GM23338 (cell line): Measurements from ENCODE around the gene AUH. TPM values are rescaled to one million over a fixed set of nuclear protein-coding genes. Genes with fewer than 3 reads are reported as not detected.
A peak's percentile ranks its signal among the peaks of the same experiment; 100 is the strongest.

Experiments
- ATAC-seq: fragments of 200-7000 bp; cut with Tn5 transposase; 3 replicates; pipeline ENCODE4 v1.9.1; 2020
- DNase-seq: peaks from one replicate; pipeline ENCODE4 v3.0.0-alpha.2; 2015; ENCODE audit warnings: low spot score
- H2AFZ ChIP-seq: fragments of 200-600 bp; sonication (generic); 2 replicates; pipeline ENCODE4 v1.8.0; 2016; ENCODE audit warnings: antibody characterized with exemption, mild to moderate bottlenecking, moderate library complexity
- H3F3A ChIP-seq: fragments of 200-600 bp; sonication (generic); replicated peaks from 2 replicates; pipeline ENCODE4 v1.8.0; 2017; ENCODE audit warnings: antibody characterized with exemption, mixed run types, low read depth
- H3K27ac ChIP-seq: fragments of 200-600 bp; sonication (generic); 2 replicates; pipeline ENCODE4 v1.6.1; 2016; ENCODE audit warnings: low read depth
- H3K27me3 ChIP-seq: fragments of 200-600 bp; sonication (generic); 2 replicates; pipeline ENCODE4 v1.8.0; 2016; ENCODE audit warnings: mild to moderate bottlenecking, mixed run types, moderate library complexity; ENCODE audit not compliant: insufficient read depth
- H3K36me3 ChIP-seq: fragments of 200-600 bp; sonication (generic); 2 replicates; pipeline ENCODE4 v1.8.0; 2016; ENCODE audit warnings: mild to moderate bottlenecking; ENCODE audit not compliant: insufficient read depth
- H3K4me1 ChIP-seq: fragments of 200-600 bp; sonication (generic); 2 replicates; pipeline ENCODE4 v1.8.0; 2016; ENCODE audit warnings: mild to moderate bottlenecking, moderate library complexity; ENCODE audit not compliant: insufficient read depth
- H3K4me2 ChIP-seq: fragments of 200-600 bp; sonication (generic); 2 replicates; pipeline ENCODE4 v1.7.1; 2017; ENCODE audit warnings: mixed run types
- H3K4me3 ChIP-seq: fragments of 200-600 bp; sonication (generic); 2 replicates; pipeline ENCODE4 v1.6.1; 2016; ENCODE audit warnings: mixed run types
- H3K79me2 ChIP-seq: fragments of 200-600 bp; sonication (generic); replicated peaks from 2 replicates; pipeline ENCODE4 v1.8.0; 2017; ENCODE audit warnings: mild to moderate bottlenecking; ENCODE audit not compliant: insufficient read depth
- H3K9me2 ChIP-seq: fragments of 200-600 bp; sonication (generic); 2 replicates; pipeline ENCODE4 v1.8.0; 2017; ENCODE audit not compliant: insufficient read depth
- H4K20me1 ChIP-seq: fragments of 200-600 bp; sonication (generic); replicated peaks from 2 replicates; pipeline ENCODE4 v1.8.0; 2017; ENCODE audit warnings: mild to moderate bottlenecking; ENCODE audit not compliant: insufficient read depth
- H3K27ac Mint-ChIP-seq: 2 replicates; pipeline ENCODE4 v1.8.0; 2020; ENCODE audit warnings: inconsistent platforms, mild to moderate bottlenecking, moderate library complexity, mixed read lengths
- H3K27me3 Mint-ChIP-seq: 3 replicates; pipeline ENCODE4 v1.8.0; 2022; ENCODE audit warnings: low read depth, mild to moderate bottlenecking, moderate library complexity, mixed read lengths, inconsistent platforms; ENCODE audit not compliant: insufficient read depth, poor library complexity
- H3K36me3 Mint-ChIP-seq: 3 replicates; pipeline ENCODE4 v1.8.0; 2021; ENCODE audit warnings: low read depth, mild to moderate bottlenecking, inconsistent platforms, moderate library complexity, mixed read lengths
- H3K4me1 Mint-ChIP-seq: 3 replicates; pipeline ENCODE4 v1.8.0; 2020; ENCODE audit warnings: mild to moderate bottlenecking, inconsistent platforms, mixed read lengths
- H3K4me3 Mint-ChIP-seq: 3 replicates; pipeline ENCODE4 v1.8.0; 2021; ENCODE audit warnings: moderate library complexity, mild to moderate bottlenecking, inconsistent platforms, mixed read lengths
- H3K9me3 Mint-ChIP-seq: 3 replicates; pipeline ENCODE4 v1.8.0; 2020; ENCODE audit warnings: moderate library complexity, mild to moderate bottlenecking, inconsistent platforms, mixed read lengths
- CREB1 ChIP-seq: fragments of 250-450 bp; sonication (Bioruptor Pico); IDR thresholded peaks from 2 replicates; pipeline ENCODE4 v1.5.0; 2020; ENCODE audit warnings: low read depth, mild to moderate bottlenecking, moderate library complexity
- ETS1 ChIP-seq: IDR thresholded peaks from 2 replicates; pipeline ENCODE4 v1.6.1; 2016; ENCODE audit warnings: antibody characterized with exemption
- EZH2 ChIP-seq: fragments of 200-600 bp; sonication (generic); IDR thresholded peaks from one replicate; pipeline ENCODE4 v1.8.0; 2017; ENCODE audit warnings: antibody characterized with exemption, mild to moderate bottlenecking, low read depth; ENCODE audit not compliant: unreplicated experiment
- JUNB ChIP-seq: IDR thresholded peaks from one replicate; pipeline ENCODE4 v1.6.1; 2016; ENCODE audit warnings: antibody characterized with exemption; ENCODE audit not compliant: unreplicated experiment
- NANOG ChIP-seq: IDR thresholded peaks from 2 replicates; pipeline ENCODE4 v1.6.1; 2016; ENCODE audit warnings: antibody characterized with exemption, borderline replicate concordance
- POLR2AphosphoS5 ChIP-seq: IDR thresholded peaks from 2 replicates; pipeline ENCODE4 v1.6.1; 2016; ENCODE audit warnings: antibody characterized with exemption, low read depth
- STAT1 ChIP-seq: IDR thresholded peaks from one replicate; pipeline ENCODE4 v1.6.1; 2016; ENCODE audit warnings: antibody characterized with exemption; ENCODE audit not compliant: unreplicated experiment
- ZNF114 ChIP-seq: fragments of 250-450 bp; sonication (Bioruptor Pico); IDR thresholded peaks from 2 replicates; pipeline ENCODE4 v1.5.0; 2020; ENCODE audit warnings: mild to moderate bottlenecking, moderate library complexity
- ZNF331 ChIP-seq: fragments of 250-450 bp; sonication (Bioruptor Pico); IDR thresholded peaks from 2 replicates; pipeline ENCODE4 v1.5.0; 2020; ENCODE audit warnings: low read depth, mild to moderate bottlenecking, moderate library complexity
- polyA plus RNA-seq: library from polyadenylated mRNA; unstranded; fragments of >200 nt; fragmentation: Nextera tagmentation; extraction: Ambion mirVana; gene quantifications from 2 replicates; pipeline ENCODE4 v1.2.1, GENCODE V29; 2016
- total RNA-seq: library from RNA; depleted of rRNA; stranded (reverse); fragments of >200 nt; shearing (Covaris generic); gene quantifications from 2 replicates; pipeline ENCODE4 v1.2.3, GENCODE V29; 2014
- TF ChIP-seq, protein P1 (sequence below): fragments of 250-450 bp; sonication (Bioruptor Pico); IDR thresholded peaks from 2 replicates; pipeline ENCODE4 v1.5.0; 2020; ENCODE audit warnings: mild to moderate bottlenecking, moderate library complexity
- TF ChIP-seq, protein P2 (sequence below), 2 experiments: fragments of 200-600 bp in 1 of 2; sonication (generic) in 1 of 2; conservative IDR thresholded peaks; 2 replicates each; pipeline versions ENCODE4 v1.5.1 to v1.6.1; 2016 to 2017; ENCODE audit warnings: antibody characterized with exemption in 2 of 2, low read depth in 2 of 2, mild to moderate bottlenecking in 2 of 2, moderate library complexity in 1 of 2

Gene AUH
- total and polyA plus RNA-seq, 2 experiments from 2014 or later = 28.8 to 34.2 TPM

- TF ChIP-seq NANOG (no peak), STAT1 (no peak)
Measured at GRCh38 chr9:91282292-91282691, 79.4 kb downstream of the AUH start (continued).

DNA sequence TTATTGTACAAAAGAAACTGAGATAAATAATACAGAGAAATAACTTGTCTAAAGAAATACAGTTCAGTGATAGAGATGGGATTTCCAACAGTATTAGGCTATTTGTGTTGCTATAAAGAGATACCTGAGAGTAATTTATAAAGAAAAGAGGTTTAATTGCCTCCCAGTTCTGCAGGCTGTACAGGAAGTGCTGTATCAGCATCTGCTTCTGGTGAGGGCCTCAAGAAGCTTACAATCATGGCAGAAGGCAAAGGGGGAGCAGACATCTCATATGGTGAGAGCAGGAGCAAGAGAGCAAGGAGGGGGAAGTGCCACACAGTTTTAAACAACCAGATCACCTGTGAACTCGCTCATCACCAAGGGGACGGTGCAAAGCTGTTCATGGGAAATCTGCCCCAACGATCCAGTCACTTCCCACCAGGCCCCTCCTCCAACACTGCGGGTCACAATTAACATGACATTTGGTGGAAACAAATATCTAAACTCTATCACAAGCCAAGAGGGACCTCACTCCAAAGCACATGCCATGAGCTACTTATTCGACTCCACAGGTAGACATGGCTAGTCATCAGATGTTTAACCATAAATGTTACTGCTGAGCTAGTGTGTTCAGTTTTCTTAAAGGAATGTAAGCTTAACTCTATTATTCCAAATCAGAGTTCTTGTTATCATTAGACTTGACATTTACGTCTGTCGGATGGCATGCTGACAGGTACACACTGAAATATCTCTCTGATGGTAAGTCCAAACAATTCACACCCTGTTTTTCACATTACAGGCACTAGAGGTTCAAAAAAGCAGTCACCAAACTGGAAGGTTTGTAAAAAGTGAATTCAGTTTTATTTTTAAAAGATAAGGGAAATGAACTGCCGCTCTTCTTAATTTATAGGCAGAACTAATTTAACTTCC is 82.2 kb downstream of the AUH start:
- H3K9me3 Mint-ChIP-seq = no peaks in the 10 kb centered on the region; the same call in 2 of the 3 replicates
- TF ChIP-seq EZH2 = no peak
- TF ChIP-seq ZNF331 (CRISPR knock-in tag) = no peak
- TF ChIP-seq, protein P1, sequence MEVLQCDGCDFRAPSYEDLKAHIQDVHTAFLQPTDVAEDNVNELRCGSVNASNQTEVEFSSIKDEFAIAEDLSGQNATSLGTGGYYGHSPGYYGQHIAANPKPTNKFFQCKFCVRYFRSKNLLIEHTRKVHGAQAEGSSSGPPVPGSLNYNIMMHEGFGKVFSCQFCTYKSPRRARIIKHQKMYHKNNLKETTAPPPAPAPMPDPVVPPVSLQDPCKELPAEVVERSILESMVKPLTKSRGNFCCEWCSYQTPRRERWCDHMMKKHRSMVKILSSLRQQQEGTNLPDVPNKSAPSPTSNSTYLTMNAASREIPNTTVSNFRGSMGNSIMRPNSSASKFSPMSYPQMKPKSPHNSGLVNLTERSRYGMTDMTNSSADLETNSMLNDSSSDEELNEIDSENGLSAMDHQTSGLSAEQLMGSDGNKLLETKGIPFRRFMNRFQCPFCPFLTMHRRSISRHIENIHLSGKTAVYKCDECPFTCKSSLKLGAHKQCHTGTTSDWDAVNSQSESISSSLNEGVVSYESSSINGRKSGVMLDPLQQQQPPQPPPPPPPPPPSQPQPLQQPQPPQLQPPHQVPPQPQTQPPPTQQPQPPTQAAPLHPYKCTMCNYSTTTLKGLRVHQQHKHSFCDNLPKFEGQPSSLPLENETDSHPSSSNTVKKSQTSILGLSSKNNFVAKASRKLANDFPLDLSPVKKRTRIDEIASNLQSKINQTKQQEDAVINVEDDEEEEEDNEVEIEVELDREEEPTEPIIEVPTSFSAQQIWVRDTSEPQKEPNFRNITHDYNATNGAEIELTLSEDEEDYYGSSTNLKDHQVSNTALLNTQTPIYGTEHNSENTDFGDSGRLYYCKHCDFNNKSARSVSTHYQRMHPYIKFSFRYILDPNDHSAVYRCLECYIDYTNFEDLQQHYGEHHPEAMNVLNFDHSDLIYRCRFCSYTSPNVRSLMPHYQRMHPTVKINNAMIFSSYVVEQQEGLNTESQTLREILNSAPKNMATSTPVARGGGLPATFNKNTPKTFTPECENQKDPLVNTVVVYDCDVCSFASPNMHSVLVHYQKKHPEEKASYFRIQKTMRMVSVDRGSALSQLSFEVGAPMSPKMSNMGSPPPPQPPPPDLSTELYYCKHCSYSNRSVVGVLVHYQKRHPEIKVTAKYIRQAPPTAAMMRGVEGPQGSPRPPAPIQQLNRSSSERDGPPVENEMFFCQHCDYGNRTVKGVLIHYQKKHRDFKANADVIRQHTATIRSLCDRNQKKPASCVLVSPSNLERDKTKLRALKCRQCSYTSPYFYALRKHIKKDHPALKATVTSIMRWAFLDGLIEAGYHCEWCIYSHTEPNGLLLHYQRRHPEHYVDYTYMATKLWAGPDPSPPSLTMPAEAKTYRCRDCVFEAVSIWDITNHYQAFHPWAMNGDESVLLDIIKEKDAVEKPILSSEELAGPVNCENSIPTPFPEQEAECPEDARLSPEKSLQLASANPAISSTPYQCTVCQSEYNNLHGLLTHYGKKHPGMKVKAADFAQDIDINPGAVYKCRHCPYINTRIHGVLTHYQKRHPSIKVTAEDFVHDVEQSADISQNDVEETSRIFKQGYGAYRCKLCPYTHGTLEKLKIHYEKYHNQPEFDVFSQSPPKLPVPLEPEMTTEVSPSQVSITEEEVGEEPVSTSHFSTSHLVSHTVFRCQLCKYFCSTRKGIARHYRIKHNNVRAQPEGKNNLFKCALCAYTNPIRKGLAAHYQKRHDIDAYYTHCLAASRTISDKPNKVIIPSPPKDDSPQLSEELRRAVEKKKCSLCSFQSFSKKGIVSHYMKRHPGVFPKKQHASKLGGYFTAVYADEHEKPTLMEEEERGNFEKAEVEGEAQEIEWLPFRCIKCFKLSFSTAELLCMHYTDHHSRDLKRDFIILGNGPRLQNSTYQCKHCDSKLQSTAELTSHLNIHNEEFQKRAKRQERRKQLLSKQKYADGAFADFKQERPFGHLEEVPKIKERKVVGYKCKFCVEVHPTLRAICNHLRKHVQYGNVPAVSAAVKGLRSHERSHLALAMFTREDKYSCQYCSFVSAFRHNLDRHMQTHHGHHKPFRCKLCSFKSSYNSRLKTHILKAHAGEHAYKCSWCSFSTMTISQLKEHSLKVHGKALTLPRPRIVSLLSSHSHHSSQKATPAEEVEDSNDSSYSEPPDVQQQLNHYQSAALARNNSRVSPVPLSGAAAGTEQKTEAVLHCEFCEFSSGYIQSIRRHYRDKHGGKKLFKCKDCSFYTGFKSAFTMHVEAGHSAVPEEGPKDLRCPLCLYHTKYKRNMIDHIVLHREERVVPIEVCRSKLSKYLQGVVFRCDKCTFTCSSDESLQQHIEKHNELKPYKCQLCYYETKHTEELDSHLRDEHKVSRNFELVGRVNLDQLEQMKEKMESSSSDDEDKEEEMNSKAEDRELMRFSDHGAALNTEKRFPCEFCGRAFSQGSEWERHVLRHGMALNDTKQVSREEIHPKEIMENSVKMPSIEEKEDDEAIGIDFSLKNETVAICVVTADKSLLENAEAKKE = no peak
- TF ChIP-seq STAT1 = no peak
- no peak for TF ChIP-seq CREB1 (CRISPR knock-in tag)
- TF ChIP-seq ZNF114 (CRISPR knock-in tag) = no peak
- TF ChIP-seq, protein P2, sequence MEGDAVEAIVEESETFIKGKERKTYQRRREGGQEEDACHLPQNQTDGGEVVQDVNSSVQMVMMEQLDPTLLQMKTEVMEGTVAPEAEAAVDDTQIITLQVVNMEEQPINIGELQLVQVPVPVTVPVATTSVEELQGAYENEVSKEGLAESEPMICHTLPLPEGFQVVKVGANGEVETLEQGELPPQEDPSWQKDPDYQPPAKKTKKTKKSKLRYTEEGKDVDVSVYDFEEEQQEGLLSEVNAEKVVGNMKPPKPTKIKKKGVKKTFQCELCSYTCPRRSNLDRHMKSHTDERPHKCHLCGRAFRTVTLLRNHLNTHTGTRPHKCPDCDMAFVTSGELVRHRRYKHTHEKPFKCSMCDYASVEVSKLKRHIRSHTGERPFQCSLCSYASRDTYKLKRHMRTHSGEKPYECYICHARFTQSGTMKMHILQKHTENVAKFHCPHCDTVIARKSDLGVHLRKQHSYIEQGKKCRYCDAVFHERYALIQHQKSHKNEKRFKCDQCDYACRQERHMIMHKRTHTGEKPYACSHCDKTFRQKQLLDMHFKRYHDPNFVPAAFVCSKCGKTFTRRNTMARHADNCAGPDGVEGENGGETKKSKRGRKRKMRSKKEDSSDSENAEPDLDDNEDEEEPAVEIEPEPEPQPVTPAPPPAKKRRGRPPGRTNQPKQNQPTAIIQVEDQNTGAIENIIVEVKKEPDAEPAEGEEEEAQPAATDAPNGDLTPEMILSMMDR (conservative IDR thresholded peaks at IDR 0.05; ENCODE audit: low read depth in 2 of 2) = no peak
- TF ChIP-seq POLR2AphosphoS5 = no peak
- TF ChIP-seq JUNB = no peak
- no peak for TF ChIP-seq ETS1

More for the DNA sequence above, 82.2 kb downstream of the AUH start:
- ATAC-seq (peak; percentile 43), DNase-seq (peak; percentile 34)
- H3K4me3 ChIP-seq = no peak overlapping the region
- peaks cover 4% of the 10 kb centered on the region; the same call in 1 of the 3 replicates for H3K36me3 Mint-ChIP-seq
- H4K20me1 ChIP-seq = no peaks in the 10 kb centered on the region
- no peak overlapping the region for H3K27ac ChIP-seq
- no peaks in the 10 kb centered on the region for H3K27me3 Mint-ChIP-seq
- peaks cover 2% of the 10 kb centered on the region; the same call in 1 of the 2 replicates for H3K79me2 ChIP-seq
- H3K4me1 ChIP-seq = no peaks in the 10 kb centered on the region
- H3K27me3 ChIP-seq = no peaks in the 10 kb centered on the region
- no peak overlapping the region for H3K4me3 Mint-ChIP-seq
- H3K9me2 ChIP-seq = no peaks in the 10 kb centered on the region
- H3K36me3 ChIP-seq = no peaks in the 10 kb centered on the region
- no peak overlapping the region for H3K4me2 ChIP-seq
- no peak overlapping the region for H3K27ac Mint-ChIP-seq
- no peak overlapping the region for H2AFZ ChIP-seq
- no peaks in the 10 kb centered on the region for H3F3A ChIP-seq
- H3K4me1 Mint-ChIP-seq = peaks cover 9% of the 10 kb centered on the region
